AG08395 (cell line): ENCODE results near the gene BRIX1.
"Not testable (repeated sequence)": the region's sequence is repeated elsewhere in the genome, so short reads cannot be mapped to it uniquely, and the experiment has no call there.

Source experiments
- DNase-seq: peaks from one replicate; pipeline ENCODE4 v3.0.0; 2012; ENCODE audit warnings: mixed read lengths, low spot score

Gene BRIX1

DNA sequence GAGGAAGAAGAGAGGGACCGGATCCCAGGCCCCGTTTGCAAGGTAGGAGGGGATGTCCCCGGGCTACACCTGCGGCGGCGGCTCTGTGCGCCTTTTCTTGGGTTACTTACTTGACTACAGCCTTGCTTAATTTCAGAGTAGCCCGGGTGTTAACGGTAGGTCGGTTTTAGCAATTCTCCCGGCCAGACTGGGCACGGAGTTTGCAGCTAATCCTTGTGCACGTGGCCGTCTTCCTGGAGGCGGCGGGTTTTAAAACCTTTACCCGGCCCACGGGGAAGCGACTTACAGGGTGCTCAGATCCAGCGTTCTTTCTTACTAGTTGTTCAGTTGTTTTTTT is 313 bp downstream of the BRIX1 start:
- DNase-seq: no peak

DNA sequence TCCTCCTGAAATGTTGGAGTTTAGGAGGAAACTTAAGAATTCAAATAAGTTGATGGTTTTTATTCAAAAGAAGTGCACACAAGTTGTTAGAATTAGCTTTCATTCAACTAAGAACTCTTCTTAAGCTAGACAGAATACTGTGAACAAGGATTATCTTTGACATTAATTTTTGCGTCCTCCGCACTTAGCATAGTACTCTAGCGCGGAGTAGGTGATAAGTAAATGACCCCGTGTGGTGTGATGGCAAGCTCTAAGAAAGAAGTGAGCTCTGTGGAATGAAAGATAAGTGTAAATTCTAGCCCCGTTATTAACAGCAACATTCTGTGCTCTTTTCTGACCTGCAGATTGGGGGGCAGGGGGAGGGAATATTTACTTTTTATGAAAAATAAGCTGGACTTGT is 1.0 kb downstream of the BRIX1 start:
- DNase-seq: no peak

DNA sequence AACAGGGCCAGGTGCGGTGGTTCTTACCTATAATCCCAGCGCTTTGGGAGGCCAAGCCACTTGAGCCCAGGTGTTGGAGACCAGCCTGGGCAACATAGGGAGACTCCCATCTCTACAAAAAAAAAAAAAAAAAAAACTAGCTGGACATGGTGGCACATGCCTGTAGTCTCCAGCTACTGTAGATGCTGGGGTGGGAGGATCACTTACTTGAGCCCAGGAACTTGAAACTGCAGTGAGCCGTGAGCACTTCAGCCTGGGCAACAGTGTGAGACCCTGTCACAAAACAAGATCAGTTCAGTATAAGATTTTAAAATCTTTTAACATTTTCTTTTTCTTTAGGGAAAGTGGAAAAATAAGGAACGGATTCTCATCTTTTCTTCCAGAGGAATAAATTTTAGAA is 2.5 kb downstream of the BRIX1 start:
- no peak for DNase-seq

GRCh38 chr5:34919077-34919476 is 3.6 kb downstream of the BRIX1 start:
- DNase-seq: no peak

DNA sequence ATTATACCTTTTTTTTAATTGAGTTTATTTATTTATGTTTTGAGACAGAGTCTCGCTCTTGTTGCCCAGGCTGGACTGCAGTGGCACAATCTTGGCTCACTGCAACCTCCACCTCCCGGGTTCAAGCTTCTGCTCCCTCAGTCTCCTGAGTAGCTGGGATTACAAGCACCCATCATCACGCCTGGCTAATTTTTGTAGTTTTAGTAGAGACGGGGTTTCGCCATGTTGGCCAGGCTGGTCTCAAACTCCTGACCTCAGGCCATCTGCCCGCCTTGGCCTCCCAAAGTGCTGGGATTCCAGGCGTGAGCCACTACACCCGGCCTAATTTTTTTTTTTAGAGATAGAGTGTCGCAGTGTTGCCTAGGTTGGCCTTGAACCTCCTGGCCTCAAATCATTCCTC is 7.7 kb downstream of the BRIX1 start:
- DNase-seq: not testable (repeated sequence)

DNA sequence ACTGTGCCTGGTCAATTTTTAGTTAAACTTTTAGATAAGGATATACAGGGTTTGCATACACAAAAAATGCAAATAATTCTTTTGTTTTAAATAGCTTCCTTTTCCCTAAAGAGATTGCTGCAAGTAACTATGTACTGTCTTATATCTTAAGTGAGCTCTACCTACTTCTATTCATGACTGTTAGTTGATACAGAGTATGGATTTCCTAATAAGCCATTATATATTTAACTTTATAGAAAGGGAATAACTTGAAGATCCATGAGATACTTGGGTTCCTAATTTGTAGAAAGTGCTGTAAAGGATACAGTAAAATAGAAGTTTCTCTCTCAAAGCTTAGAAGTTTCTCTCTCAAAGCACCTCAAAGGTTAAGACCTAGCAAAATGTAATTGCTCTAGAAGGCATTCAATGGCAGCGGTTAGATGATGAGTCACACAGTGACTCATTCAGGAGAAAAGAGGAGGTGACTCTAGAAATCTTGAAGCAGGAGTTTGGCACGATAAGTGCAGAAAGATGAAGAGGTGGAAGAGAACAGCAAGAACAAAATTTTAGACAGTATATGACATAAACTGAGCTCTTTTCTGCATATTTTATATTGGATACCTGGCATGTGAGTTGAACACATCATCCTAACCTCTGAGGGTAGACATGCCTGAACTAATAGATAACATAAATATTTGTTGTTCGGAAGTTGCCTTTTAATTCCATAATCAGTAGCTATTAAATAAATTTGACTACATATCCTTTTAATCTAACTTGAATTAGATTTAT is 8.4 kb downstream of the BRIX1 start:
- peak; percentile 67 for DNase-seq

- DNase-seq: no peak
Observed at GRCh38 chr5:34924462-34924765, 8.9 kb downstream of the BRIX1 start.

GRCh38 chr5:34926318-34926888 is 10.9 kb downstream of the BRIX1 start:
- DNase-seq: no peak

GRCh38 chr5:34927785-34928184 is 12.3 kb downstream of the BRIX1 start:
- DNase-seq: no peak

DNA sequence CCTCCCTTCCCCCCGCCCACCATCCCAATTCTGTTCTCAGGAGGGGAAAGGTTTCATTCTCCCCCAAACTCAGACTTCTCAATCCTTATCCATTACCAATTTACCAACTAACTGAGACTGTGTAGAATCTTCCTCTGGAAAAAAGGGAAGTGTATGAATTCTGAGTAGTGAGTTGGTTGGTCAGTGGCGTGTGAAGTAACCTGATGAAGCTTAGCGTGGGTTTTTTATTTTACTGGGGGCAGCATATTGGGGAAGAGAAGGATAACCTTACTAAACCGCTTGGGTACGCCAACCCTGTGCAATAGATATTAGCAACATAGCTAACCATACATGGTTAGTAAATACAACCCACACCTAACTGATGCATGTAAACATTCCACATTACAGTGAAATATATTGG is 12.8 kb downstream of the BRIX1 start:
- no peak for DNase-seq

DNA sequence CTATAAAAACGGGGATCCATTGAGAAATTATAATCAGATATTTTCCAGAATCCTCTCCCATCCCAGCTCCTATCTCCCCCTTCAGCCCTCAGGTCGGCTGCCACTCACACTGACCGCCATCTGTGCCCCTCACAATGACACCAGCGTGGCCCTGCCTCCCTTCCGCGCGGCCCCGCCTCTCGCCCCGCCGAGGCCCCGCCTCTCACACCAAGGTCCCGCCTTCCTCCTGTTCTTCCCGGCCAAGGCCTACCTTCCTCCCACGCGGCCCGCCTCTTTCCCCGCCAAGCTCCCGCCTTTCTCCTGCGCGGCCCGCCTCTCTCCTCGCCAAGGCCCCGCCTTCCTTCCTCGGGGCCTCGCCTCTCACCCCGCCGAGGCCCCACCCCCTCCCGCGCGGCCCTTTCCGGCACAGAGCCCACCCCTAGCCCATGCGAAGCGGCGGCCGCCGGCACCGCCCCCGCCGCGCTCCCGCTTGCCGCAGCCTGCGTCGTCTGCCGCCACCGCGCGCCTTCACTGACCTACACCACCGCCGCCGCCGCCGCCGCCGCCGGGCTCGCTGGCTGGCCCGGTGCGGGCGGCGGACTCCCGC is 13.7 kb downstream of the BRIX1 start, which contains the start of gene DNAJC21:
Gene DNAJC21, plus strand, starts transcription at position 426 of the 586 bp plus-strand sequence. CDS start 261 bp downstream, outside the sequence.
- peak; percentile 99 for DNase-seq

DNA sequence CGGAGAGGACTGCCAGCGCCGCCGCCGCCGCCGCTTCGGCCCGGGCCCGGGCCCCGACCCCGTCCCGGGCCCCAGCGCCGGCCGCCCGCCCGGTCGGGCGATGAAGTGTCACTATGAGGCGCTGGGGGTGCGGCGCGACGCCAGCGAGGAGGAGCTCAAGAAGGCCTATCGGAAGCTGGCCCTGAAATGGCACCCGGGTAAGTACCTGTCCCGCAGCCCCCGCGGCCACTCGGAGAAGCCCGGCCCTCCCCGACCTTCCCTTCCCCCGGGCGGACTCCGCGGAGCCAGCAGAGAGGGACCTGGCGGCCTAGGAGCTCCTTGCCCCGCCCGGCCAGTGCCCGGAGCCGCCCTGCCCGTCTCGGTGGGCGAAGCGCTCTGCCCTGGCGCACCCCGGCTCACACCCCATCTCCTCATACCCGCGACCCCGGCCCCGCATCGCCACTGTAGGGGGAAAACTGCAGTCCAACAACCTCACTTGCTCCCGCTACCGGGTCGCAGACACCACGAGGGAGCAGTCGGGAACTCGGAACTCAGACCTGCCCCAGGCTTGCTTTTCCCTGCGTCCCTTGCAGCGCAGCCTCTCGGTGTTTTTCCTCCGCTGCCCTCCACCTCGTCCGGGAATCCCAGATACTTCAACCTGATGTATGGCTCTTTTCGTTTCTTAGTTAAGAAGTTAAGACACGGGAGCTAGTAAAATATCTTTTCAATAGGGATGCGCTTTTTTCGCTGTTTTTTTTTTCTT is 14.4 kb downstream of the BRIX1 start:
- peak; percentile 77 for DNase-seq

DNA sequence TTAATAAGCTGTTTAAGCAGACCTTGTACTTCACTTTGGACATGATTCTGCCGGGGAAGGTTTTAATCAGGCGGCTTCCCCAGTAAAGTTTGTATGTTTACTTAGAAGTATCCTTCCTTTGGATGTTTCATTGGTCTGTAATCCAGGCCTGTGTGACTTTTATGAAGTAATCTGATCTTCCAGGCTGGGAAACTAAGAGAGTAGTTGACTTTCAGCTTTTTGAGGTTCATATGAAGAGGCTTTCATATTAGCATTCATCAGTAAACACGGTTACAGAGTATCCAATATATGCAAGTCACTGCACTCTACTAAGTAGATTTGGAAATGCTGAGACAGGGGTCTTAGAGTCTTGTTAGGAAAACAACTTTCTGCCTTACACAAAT is 14.9 kb downstream of the BRIX1 start:
- no peak for DNase-seq

DNA sequence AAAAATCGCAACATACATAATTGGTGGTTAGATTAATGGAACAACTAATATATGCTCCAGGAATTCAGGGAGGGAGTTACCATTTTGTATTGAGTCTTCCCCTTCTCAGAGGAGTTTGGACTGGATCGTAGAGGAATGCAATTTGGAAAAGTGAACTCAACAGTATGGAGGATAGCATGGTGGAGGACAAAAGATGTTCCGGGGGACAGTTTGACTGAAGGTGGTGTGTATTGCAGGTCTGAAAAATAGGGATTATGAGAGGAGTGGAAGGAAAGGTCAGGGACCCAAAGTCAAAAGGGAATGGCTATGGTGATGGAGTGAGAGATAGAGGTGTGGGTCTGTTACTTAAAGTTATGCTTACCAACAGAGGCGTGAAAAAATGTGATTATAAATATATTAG is 15.4 kb downstream of the BRIX1 start:
- no peak for DNase-seq

GRCh38 chr5:34932947-34933346 is 17.4 kb downstream of the BRIX1 start:
- DNase-seq: no peak

GRCh38 chr5:34941936-34942335 is 26.4 kb downstream of the BRIX1 start:
- DNase-seq: no peak

- no peak for DNase-seq
Observed at GRCh38 chr5:34944044-34944443, 28.5 kb downstream of the BRIX1 start.

GRCh38 chr5:34944460-34945047 is 29.0 kb downstream of the BRIX1 start:
- no peak for DNase-seq

DNA sequence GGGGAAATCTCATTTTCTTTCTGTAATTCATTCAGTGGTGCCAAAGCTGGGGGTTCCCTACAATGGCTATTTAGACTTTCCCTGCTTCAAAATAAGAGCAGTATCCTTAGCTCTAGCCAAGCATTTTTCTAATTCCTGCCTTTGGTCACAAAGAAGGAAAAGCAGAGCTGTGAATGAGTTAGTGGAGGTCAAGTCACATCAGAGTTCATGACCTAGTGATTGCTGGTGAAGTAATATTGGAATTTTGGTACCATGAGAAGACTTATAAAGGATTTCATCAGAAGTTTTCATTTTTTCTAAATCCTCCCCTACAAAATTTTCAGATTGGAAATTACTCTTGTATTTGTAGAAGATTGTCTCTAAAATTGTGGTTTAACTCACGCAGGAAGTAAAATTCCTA is 41.8 kb downstream of the BRIX1 start:
- DNase-seq: peak; percentile 10

DNA sequence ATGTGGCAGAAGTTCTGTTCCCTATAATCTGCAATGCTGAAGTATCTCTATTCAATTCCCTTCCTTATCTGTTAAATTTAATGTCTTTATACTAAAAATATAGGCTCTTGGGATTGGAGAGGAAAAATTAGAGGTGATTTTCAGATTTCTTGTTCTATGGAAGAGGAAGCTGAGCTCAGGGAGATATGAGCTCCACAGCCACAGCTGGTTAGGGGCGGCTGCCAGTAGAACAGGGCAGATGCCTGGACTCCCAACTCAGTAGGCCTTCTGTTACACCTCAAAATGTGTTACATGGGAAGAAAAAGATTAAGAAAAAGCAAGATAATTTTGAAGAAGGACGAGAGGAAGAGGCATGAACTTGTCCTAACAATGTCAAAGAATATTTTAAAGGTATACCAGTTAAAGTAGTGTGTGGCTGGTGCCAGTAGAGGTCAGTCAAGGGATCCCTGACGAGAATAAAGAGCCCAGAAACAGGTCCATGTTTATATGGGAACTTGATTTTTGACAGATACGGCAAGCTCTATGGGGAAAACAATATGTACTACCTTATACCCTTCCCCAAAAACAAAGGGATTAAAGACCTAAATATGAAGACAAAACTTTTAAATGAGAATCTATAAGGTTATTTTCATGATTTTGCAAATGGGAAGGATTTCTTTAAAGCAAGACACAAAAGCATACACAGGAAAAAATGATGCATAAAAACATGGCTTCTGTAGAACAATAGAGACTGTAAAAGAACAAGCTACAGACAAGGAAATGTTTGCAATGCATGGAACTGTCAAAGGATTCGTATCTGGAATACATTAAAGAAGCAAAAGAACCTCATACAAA is 42.6 kb downstream of the BRIX1 start:
- DNase-seq: peak; percentile 67

- DNase-seq: peak; percentile 35
Observed at GRCh38 chr5:34959323-34959722, 43.8 kb downstream of the BRIX1 start.

DNA sequence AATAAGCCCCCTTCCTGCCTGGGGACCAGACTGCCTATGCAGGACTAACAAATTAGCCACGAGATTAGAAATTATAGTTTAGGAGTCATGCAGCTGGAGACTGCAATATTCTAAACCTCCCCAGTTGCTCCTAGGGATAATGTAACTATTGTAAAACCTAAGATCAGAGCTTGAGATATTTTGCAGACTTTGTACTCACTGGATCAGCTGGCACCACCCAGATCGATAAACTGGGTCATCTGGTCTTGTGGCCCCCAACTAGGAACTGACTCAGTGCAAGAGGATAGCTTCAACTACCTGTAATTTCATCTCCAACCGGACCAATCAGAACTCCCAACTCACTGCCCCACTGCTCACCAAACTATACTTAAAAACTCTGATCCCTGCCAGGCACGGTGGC is 52.0 kb downstream of the BRIX1 start:
- no peak for DNase-seq
